ENCODE measurements around the gene MAP4K4.
"Not testable (repeated sequence)": the region's sequence is repeated elsewhere in the genome, so short reads cannot be mapped to it uniquely, and the experiment has no call there.

The MAP4K4 gene

GRCh38 chr2:101768556-101769220 is 71.2 kb downstream of the MAP4K4 start:
- Histone ChIP-seq H3K36me3 (ENCODE audit: control insufficient read depth, insufficient read depth, low read length) (no peaks in the 10 kb centered on the region), H3K9me3 (ENCODE audit: control insufficient read depth, low read length) (no peaks in the 10 kb centered on the region), H3K27me3 (ENCODE audit: control insufficient read depth, insufficient read depth, low read length) (no peaks in the 10 kb centered on the region), H3K9ac (ENCODE audit: low read length) (no peak overlapping the region), H3K4me1 (ENCODE audit: control insufficient read depth, insufficient read depth, low read length) (peaks cover 39% of the 10 kb centered on the region), H3K4me3 (ENCODE audit: low read length) (no peak overlapping the region)

- H3K9me3 ChIP-seq (ENCODE audit: control insufficient read depth, low read length); H3K27me3 ChIP-seq (ENCODE audit: control insufficient read depth, insufficient read depth, low read length); H3K36me3 ChIP-seq (ENCODE audit: control insufficient read depth, insufficient read depth, low read length); H3K9ac ChIP-seq (ENCODE audit: low read length); H3K4me3 ChIP-seq (ENCODE audit: low read length): not testable (repeated sequence)
- H3K4me1 ChIP-seq (ENCODE audit: control insufficient read depth, insufficient read depth, low read length) = peaks cover 30% of the 10 kb centered on the region
Observed at GRCh38 chr2:101769726-101770125, 72.2 kb downstream of the MAP4K4 start.

DNA sequence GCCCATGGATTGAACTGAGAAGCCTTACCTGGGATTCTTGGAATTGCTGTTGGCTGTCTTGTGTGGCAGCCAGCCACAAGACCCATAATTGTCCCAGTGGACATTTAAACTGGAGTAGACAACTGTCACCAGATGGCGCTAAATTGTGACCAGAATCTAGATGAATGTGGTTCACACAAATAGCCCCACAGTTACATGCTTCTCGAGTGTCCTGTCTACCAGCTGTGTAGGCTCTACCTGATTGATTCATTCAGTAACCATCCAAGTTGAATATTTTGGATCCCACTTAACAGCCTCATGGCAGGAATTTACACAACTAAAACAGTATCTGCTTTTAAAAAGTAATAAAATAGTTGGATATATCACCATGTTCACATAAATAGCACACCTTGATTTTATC is 73.2 kb downstream of the MAP4K4 start:
- Histone ChIP-seq H3K4me1 (ENCODE audit: control insufficient read depth, insufficient read depth, low read length) (peaks cover 40% of the 10 kb centered on the region), H3K4me3 (ENCODE audit: low read length) (no peak overlapping the region), H3K9me3 (ENCODE audit: control insufficient read depth, low read length) (no peaks in the 10 kb centered on the region), H3K9ac (ENCODE audit: low read length) (no peak overlapping the region), H3K27me3 (ENCODE audit: control insufficient read depth, insufficient read depth, low read length) (no peaks in the 10 kb centered on the region), H3K36me3 (ENCODE audit: control insufficient read depth, insufficient read depth, low read length) (no peaks in the 10 kb centered on the region)

DNA sequence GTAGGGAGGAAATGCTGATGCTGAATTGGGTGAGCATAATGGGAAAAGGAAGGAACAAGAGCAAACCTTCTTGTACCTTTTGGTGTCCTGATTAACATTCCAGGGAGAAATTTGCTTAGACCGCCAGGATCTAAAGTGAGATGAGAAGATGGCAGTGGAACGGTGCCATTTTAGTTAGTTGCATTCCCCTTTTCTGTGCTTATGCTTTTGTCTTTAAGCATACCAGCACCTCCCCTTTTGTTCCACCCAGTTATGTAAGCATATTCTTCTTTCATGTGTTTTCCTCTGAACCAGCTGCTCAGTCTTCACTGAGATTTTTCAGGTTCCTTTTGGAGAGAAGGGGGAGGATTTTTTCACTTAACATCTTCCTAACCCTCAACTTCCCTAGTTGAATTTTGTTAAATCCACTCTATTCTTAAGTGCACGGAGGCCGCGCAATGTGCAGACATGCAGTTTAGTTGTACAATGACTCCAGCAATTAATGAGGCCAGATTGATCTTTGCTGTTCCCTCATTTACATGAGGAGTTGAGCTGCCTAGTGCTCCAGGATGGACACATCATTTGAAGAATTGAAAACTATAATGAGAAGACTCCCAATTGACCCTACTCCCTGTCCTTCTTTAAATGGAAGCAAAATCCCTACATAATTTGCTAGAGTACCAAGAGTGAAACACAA is 73.9 kb downstream of the MAP4K4 start:
- Histone ChIP-seq H3K9me3 (ENCODE audit: control insufficient read depth, low read length) (no peaks in the 10 kb centered on the region), H3K4me3 (ENCODE audit: low read length) (no peak overlapping the region), H3K4me1 (ENCODE audit: control insufficient read depth, insufficient read depth, low read length) (peaks cover 41% of the 10 kb centered on the region), H3K27me3 (ENCODE audit: control insufficient read depth, insufficient read depth, low read length) (no peaks in the 10 kb centered on the region), H3K9ac (ENCODE audit: low read length) (no peak overlapping the region), H3K36me3 (ENCODE audit: control insufficient read depth, insufficient read depth, low read length) (no peaks in the 10 kb centered on the region)

DNA sequence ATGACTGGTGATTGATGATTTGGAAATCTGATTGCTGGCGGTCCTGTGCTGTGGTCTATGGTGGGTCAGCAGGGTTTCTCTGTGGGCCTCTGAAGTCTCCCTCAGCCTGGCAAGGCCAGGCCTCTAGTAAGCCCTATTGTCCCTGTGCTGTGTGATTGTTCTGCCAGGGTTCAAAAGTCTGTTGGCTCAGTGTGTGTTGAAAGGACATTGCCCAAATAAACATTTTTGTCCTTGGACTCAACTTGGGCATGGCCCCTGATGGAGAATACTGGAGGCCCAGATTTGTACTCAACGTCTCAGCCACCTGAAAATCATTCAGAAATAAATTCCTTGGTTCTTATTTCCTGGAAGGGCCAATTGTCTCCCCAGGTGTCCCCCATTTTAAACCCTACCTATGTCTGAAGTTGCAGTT is 74.4 kb downstream of the MAP4K4 start:
- Histone ChIP-seq H3K36me3 (ENCODE audit: control insufficient read depth, insufficient read depth, low read length) (no peaks in the 10 kb centered on the region), H3K9ac (ENCODE audit: low read length) (no peak overlapping the region), H3K27me3 (ENCODE audit: control insufficient read depth, insufficient read depth, low read length) (no peaks in the 10 kb centered on the region), H3K9me3 (ENCODE audit: control insufficient read depth, low read length) (no peaks in the 10 kb centered on the region), H3K4me3 (ENCODE audit: low read length) (no peak overlapping the region), H3K4me1 (ENCODE audit: control insufficient read depth, insufficient read depth, low read length) (peaks cover 37% of the 10 kb centered on the region)

GRCh38 chr2:101773137-101773536 is 75.6 kb downstream of the MAP4K4 start:
- H3K9ac ChIP-seq (ENCODE audit: low read length) = no peak overlapping the region
- peaks cover 29% of the 10 kb centered on the region for H3K4me1 ChIP-seq (ENCODE audit: control insufficient read depth, insufficient read depth, low read length)
- H3K27me3 ChIP-seq (ENCODE audit: control insufficient read depth, insufficient read depth, low read length) = no peaks in the 10 kb centered on the region
- H3K36me3 ChIP-seq (ENCODE audit: control insufficient read depth, insufficient read depth, low read length) = no peaks in the 10 kb centered on the region
- H3K4me3 ChIP-seq (ENCODE audit: low read length) = no peak overlapping the region
- no peaks in the 10 kb centered on the region for H3K9me3 ChIP-seq (ENCODE audit: control insufficient read depth, low read length)

GRCh38 chr2:101773961-101774360 is 76.5 kb downstream of the MAP4K4 start:
- not testable (repeated sequence) for H3K9me3 ChIP-seq (ENCODE audit: control insufficient read depth, low read length); H3K4me3 ChIP-seq (ENCODE audit: low read length); H3K36me3 ChIP-seq (ENCODE audit: control insufficient read depth, insufficient read depth, low read length); H3K9ac ChIP-seq (ENCODE audit: low read length); H3K27me3 ChIP-seq (ENCODE audit: control insufficient read depth, insufficient read depth, low read length)
- peaks cover 26% of the 10 kb centered on the region for H3K4me1 ChIP-seq (ENCODE audit: control insufficient read depth, insufficient read depth, low read length)

DNA sequence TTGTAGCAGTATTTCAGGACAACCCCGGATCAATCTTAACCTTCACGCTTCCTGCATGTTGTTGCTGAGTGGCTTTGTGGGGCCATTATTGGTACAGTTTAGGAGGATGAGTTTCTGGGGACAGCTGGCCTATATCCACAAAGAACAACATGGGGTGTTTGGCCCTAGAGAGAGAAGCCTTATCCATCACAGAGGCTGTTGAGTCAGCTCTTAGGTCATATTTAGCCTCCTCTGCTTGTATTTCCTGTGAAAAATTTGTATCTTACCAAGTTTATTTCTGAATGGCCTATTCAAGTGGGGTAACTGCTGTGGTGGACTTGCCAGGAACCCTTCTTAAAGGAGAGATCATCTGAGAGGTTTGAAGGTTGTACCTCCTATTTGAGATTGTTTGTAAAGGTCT is 77.6 kb downstream of the MAP4K4 start:
- peaks cover 29% of the 10 kb centered on the region for H3K4me1 ChIP-seq (ENCODE audit: control insufficient read depth, insufficient read depth, low read length)
- H3K9ac ChIP-seq (ENCODE audit: low read length) = no peak overlapping the region
- no peaks in the 10 kb centered on the region for H3K27me3 ChIP-seq (ENCODE audit: control insufficient read depth, insufficient read depth, low read length)

GRCh38 chr2:101775636-101776035 is 78.1 kb downstream of the MAP4K4 start:
- no peaks in the 10 kb centered on the region for H3K27me3 ChIP-seq (ENCODE audit: control insufficient read depth, insufficient read depth, low read length)
- no peaks in the 10 kb centered on the region for H3K9me3 ChIP-seq (ENCODE audit: control insufficient read depth, low read length)
- H3K9ac ChIP-seq (ENCODE audit: low read length) = no peak overlapping the region
- peaks cover 29% of the 10 kb centered on the region for H3K4me1 ChIP-seq (ENCODE audit: control insufficient read depth, insufficient read depth, low read length)
- no peak overlapping the region for H3K4me3 ChIP-seq (ENCODE audit: low read length)
- H3K36me3 ChIP-seq (ENCODE audit: control insufficient read depth, insufficient read depth, low read length) = no peaks in the 10 kb centered on the region

More for the DNA sequence above, 77.6 kb downstream of the MAP4K4 start:
- H3K9me3 ChIP-seq (ENCODE audit: control insufficient read depth, low read length) = no peaks in the 10 kb centered on the region
- H3K4me3 ChIP-seq (ENCODE audit: low read length) = no peak overlapping the region
- H3K36me3 ChIP-seq (ENCODE audit: control insufficient read depth, insufficient read depth, low read length) = no peaks in the 10 kb centered on the region

DNA sequence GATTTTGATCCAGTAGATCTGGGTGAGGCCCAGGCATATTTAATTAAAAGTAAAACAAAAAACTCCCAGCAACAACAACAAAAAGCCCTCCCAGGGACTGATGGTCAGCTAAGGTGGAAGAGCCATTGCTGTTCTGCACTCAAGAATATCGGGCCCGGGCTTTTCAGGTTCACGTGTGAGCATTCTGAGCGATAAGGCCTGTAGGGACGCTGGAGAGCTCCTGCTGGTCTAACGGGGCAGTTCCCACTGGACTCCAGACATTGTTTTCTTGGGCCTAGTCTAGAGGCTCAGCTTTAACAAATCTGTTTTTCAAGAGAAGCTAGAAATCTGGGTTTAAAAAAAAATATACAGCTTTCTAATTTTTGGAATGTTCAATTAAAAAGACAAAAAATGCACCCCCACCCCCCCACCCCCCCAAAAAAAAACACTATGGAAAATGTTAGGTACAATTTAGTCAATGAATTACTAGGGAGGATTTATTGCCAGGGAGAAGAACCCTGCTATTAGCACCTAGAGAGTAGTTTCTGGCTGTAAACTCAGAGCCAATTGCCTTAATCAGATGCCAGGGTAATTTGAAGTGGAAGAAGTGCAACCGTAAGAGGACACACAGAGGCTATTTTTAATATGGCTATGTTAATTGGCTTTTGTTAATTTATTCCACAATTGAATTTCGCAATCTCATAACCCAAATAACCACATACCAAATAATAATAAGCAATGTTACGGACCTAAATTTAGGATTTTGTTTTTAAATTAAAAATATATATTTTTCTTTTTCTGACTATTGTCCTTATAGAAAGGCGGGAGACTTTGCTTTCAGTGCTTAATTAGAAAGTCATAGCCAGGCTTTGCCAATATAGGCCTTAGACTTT is 78.9 kb downstream of the MAP4K4 start:
- no peak overlapping the region for H3K9ac ChIP-seq (ENCODE audit: low read length)
- H3K4me3 ChIP-seq (ENCODE audit: low read length) = no peak overlapping the region
- no peaks in the 10 kb centered on the region for H3K36me3 ChIP-seq (ENCODE audit: control insufficient read depth, insufficient read depth, low read length)
- no peaks in the 10 kb centered on the region for H3K27me3 ChIP-seq (ENCODE audit: control insufficient read depth, insufficient read depth, low read length)
- no peaks in the 10 kb centered on the region for H3K9me3 ChIP-seq (ENCODE audit: control insufficient read depth, low read length)
- H3K4me1 ChIP-seq (ENCODE audit: control insufficient read depth, insufficient read depth, low read length) = peaks cover 21% of the 10 kb centered on the region

- Histone ChIP-seq H3K9ac (ENCODE audit: low read length) (no peak overlapping the region), H3K36me3 (ENCODE audit: control insufficient read depth, insufficient read depth, low read length) (no peaks in the 10 kb centered on the region), H3K27me3 (ENCODE audit: control insufficient read depth, insufficient read depth, low read length) (no peaks in the 10 kb centered on the region), H3K4me1 (ENCODE audit: control insufficient read depth, insufficient read depth, low read length) (peaks cover 13% of the 10 kb centered on the region), H3K4me3 (ENCODE audit: low read length) (no peak overlapping the region), H3K9me3 (ENCODE audit: control insufficient read depth, low read length) (no peaks in the 10 kb centered on the region)
Observed at GRCh38 chr2:101777337-101777736, 79.8 kb downstream of the MAP4K4 start.

GRCh38 chr2:101778102-101778501 is 80.6 kb downstream of the MAP4K4 start:
- Histone ChIP-seq H3K9ac (ENCODE audit: low read length) (no peak overlapping the region), H3K4me1 (ENCODE audit: control insufficient read depth, insufficient read depth, low read length) (peaks cover 13% of the 10 kb centered on the region), H3K9me3 (ENCODE audit: control insufficient read depth, low read length) (no peaks in the 10 kb centered on the region)

More at GRCh38 chr2:101778102-101778501, 80.6 kb downstream of the MAP4K4 start:
- Histone ChIP-seq H3K4me3 (ENCODE audit: low read length) (no peak overlapping the region), H3K27me3 (ENCODE audit: control insufficient read depth, insufficient read depth, low read length) (no peaks in the 10 kb centered on the region), H3K36me3 (ENCODE audit: control insufficient read depth, insufficient read depth, low read length) (no peaks in the 10 kb centered on the region)
